ENCODE measurements around the gene PNLIPRP2.

Gene PNLIPRP2

DNA sequence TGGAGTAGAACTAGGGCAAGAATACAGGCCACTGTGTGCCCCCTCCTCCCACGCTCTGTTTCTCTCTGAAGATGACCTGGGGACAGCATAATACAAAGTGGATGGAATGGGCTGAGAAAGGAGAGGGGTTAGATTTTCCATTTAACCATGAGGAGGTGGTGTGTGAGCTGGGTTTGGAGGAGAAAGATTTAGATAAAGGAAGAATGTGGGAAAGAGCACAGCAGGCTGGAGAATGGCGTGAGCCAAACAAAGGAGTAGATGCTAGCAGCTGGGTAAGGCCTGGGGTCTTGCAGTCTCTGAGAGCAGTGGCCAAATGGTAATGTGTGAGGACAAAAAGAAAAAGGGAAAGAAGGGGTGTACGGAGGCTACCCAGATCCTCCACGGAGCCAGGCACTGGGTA, 8.6 kb downstream of the PNLIPRP2 start (continued):
- TF ChIP-seq, protein P1, sequence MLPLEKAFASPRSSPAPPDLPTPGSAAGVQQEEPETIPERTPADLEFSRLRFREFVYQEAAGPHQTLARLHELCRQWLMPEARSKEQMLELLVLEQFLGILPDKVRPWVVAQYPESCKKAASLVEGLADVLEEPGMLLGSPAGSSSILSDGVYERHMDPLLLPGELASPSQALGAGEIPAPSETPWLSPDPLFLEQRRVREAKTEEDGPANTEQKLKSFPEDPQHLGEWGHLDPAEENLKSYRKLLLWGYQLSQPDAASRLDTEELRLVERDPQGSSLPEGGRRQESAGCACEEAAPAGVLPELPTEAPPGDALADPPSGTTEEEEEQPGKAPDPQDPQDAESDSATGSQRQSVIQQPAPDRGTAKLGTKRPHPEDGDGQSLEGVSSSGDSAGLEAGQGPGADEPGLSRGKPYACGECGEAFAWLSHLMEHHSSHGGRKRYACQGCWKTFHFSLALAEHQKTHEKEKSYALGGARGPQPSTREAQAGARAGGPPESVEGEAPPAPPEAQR (tag by site-specific recombination; IDR thresholded peaks at IDR 0.05): no peak
- no peak for TF ChIP-seq ZNF248 (tag by site-specific recombination; IDR thresholded peaks at IDR 0.05)

GRCh38 chr10:116630020-116630419, 9.3 kb downstream of the PNLIPRP2 start:
- no peaks in the 10 kb centered on the region for H3K9me3 ChIP-seq (ENCODE audit: control insufficient read depth, insufficient read depth, low read depth, low read length)
- no peaks in the 10 kb centered on the region for H3K4me1 ChIP-seq (ENCODE audit: control insufficient read depth, insufficient read depth, low read length)
- ChIA-PET POLR2A (no interaction called here), CTCF (interaction anchor here (0.6 to 6.7 kb wide), 4 partner anchors 12 to 1601 kb away, joined by 3 to 60 read pairs (median 4); no protein-coding TSS in a partner anchor)
- H3K4me3 ChIP-seq (ENCODE audit: low read depth, low read length): no peak overlapping the region
- no peaks in the 10 kb centered on the region for H3K36me3 ChIP-seq (ENCODE audit: control insufficient read depth in 2 of 2, insufficient read depth in 1 of 2, low read length in 2 of 2)
- H3K27ac ChIP-seq (ENCODE audit: extremely low read depth, low read depth, low read length): no peak overlapping the region
- TF ChIP-seq, protein P2, sequence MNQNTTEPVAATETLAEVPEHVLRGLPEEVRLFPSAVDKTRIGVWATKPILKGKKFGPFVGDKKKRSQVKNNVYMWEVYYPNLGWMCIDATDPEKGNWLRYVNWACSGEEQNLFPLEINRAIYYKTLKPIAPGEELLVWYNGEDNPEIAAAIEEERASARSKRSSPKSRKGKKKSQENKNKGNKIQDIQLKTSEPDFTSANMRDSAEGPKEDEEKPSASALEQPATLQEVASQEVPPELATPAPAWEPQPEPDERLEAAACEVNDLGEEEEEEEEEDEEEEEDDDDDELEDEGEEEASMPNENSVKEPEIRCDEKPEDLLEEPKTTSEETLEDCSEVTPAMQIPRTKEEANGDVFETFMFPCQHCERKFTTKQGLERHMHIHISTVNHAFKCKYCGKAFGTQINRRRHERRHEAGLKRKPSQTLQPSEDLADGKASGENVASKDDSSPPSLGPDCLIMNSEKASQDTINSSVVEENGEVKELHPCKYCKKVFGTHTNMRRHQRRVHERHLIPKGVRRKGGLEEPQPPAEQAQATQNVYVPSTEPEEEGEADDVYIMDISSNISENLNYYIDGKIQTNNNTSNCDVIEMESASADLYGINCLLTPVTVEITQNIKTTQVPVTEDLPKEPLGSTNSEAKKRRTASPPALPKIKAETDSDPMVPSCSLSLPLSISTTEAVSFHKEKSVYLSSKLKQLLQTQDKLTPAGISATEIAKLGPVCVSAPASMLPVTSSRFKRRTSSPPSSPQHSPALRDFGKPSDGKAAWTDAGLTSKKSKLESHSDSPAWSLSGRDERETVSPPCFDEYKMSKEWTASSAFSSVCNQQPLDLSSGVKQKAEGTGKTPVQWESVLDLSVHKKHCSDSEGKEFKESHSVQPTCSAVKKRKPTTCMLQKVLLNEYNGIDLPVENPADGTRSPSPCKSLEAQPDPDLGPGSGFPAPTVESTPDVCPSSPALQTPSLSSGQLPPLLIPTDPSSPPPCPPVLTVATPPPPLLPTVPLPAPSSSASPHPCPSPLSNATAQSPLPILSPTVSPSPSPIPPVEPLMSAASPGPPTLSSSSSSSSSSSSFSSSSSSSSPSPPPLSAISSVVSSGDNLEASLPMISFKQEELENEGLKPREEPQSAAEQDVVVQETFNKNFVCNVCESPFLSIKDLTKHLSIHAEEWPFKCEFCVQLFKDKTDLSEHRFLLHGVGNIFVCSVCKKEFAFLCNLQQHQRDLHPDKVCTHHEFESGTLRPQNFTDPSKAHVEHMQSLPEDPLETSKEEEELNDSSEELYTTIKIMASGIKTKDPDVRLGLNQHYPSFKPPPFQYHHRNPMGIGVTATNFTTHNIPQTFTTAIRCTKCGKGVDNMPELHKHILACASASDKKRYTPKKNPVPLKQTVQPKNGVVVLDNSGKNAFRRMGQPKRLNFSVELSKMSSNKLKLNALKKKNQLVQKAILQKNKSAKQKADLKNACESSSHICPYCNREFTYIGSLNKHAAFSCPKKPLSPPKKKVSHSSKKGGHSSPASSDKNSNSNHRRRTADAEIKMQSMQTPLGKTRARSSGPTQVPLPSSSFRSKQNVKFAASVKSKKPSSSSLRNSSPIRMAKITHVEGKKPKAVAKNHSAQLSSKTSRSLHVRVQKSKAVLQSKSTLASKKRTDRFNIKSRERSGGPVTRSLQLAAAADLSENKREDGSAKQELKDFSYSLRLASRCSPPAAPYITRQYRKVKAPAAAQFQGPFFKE (tag by site-specific recombination; IDR thresholded peaks at IDR 0.05; ENCODE audit: borderline replicate concordance): no peak
- no peak for TF ChIP-seq ZNF391 (tag by site-specific recombination; IDR thresholded peaks at IDR 0.05; ENCODE audit: borderline replicate concordance, low read depth)
- no peak for TF ChIP-seq ATF2 (tag by site-specific recombination; IDR thresholded peaks at IDR 0.05; ENCODE audit: low read depth)
- no peak for TF ChIP-seq KLF7 (tag by site-specific recombination; IDR thresholded peaks at IDR 0.05; ENCODE audit: borderline replicate concordance)
- no peak for TF ChIP-seq ZNF324 (tag by site-specific recombination; IDR thresholded peaks at IDR 0.05)
- TF ChIP-seq ZNF704 (tag by site-specific recombination; IDR thresholded peaks at IDR 0.05): no peak
- no peak for TF ChIP-seq ELK4 (IDR thresholded peaks at IDR 0.05; ENCODE audit: borderline replicate concordance, low read depth, low read length)
- no peak for TF ChIP-seq ZSCAN23 (tag by site-specific recombination; IDR thresholded peaks at IDR 0.05)
- no peak for TF ChIP-seq ZNF133 (tag by site-specific recombination; IDR thresholded peaks at IDR 0.05)
- TF ChIP-seq ZNF624 (tag by site-specific recombination; IDR thresholded peaks at IDR 0.05): no peak
- TF ChIP-seq ZNF837 (tag by site-specific recombination; IDR thresholded peaks at IDR 0.05): no peak
- TF ChIP-seq ZNF660 (tag by site-specific recombination; IDR thresholded peaks at IDR 0.05): no peak
- TF ChIP-seq ZNF48 (tag by site-specific recombination; IDR thresholded peaks at IDR 0.05): no peak
- no peak for TF ChIP-seq IKZF3 (tag by site-specific recombination; IDR thresholded peaks at IDR 0.05)
- TF ChIP-seq ZNF211 (tag by site-specific recombination; IDR thresholded peaks at IDR 0.05; ENCODE audit: low read depth): no peak
- TF ChIP-seq ZFP3 (tag by site-specific recombination; IDR thresholded peaks at IDR 0.05; ENCODE audit: low read depth): no peak
- TF ChIP-seq, protein P3, sequence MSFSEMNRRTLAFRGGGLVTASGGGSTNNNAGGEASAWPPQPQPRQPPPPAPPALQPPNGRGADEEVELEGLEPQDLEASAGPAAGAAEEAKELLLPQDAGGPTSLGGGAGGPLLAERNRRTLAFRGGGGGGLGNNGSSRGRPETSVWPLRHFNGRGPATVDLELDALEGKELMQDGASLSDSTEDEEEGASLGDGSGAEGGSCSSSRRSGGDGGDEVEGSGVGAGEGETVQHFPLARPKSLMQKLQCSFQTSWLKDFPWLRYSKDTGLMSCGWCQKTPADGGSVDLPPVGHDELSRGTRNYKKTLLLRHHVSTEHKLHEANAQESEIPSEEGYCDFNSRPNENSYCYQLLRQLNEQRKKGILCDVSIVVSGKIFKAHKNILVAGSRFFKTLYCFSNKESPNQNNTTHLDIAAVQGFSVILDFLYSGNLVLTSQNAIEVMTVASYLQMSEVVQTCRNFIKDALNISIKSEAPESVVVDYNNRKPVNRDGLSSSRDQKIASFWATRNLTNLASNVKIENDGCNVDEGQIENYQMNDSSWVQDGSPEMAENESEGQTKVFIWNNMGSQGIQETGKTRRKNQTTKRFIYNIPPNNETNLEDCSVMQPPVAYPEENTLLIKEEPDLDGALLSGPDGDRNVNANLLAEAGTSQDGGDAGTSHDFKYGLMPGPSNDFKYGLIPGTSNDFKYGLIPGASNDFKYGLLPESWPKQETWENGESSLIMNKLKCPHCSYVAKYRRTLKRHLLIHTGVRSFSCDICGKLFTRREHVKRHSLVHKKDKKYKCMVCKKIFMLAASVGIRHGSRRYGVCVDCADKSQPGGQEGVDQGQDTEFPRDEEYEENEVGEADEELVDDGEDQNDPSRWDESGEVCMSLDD (tag by site-specific recombination; IDR thresholded peaks at IDR 0.05): no peak
- TF ChIP-seq ZNF549 (tag by site-specific recombination; IDR thresholded peaks at IDR 0.05): no peak

Measured in HEK293 (cell line).